MM.1S (cell line): ENCODE results near the gene FRMD4B.

Experiments
- EZH2 ChIP-seq: fragments of 300-600 bp; sonication (generic); optimal IDR thresholded peaks from 2 replicates; pipeline ENCODE3; 2017; ENCODE audit warnings: low read depth, mild to moderate bottlenecking, antibody characterized with exemption, low read length, mixed read lengths
- EZH2phosphoT487 ChIP-seq: fragments of 300-600 bp; sonication (generic); IDR thresholded peaks from 2 replicates; pipeline ENCODE4 v1.6.1; 2018; ENCODE audit warnings: antibody characterized with exemption, low read length

DNA sequence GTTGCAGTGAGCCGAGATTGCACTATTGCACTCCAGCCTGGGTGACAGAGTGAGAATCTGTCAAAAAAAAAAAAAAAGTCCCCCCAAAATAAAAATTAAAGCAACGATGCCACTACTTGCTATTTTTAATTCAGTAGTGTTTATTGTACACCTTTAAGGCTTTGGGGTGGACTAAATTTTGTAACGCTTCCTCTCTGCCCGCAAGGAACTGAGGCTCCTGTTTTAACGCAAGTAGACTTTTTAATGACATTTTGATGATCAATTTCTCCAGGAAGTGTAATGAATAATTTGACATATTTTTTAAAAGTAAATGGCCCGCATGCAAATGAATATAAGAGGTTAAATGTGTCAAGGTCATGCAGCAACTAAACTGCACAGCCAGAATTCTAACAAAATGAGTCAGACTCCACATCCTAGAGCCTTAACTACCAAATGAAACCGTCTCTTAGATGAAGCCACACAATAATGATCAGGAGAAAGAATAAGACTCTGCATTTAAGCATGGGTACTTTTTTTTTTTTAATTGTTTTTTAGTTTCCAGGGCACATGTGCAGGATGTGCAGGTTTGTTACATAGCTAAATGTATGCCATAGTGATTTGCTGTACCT is 166.7 kb downstream of the FRMD4B start:
- TF ChIP-seq EZH2phosphoT487 (no peak), EZH2 (no peak)
